ENCODE data around the gene SLU7.

Gene SLU7

DNA sequence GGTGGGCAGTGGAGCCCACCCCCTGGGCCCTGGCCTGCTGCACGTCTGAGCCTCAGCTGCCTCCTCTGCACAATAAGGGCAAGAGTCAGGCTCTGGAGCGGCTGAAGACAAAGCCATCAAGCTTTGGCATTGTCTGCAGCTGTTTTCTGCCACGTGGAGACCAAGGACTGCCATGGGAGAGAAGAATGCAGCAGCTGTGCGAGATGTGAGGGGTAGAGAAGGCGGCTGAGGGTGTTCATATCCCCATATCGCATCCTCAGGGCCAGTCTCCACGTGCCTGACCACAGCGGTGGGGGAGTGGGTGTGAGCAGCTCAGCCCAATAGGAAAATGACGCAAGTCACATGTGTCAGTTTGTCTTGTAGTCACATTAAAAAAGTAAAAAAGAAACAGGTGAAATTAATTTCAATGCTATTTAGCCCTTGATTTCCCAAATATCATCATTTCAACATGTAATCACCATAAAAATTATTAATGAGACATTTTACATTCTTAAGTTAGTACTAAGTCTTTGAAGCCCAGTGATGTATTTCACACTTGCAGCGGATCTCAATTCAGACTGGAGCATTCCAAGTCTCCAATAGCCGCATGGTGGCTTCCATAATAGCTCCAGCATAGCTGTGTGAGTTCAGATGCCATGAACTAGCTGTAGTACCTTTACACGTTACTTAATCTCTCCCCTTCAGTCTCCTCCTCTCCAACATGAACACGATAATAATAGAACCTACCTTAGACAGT is 55.1 kb downstream of the SLU7 start:
- peak; percentile 73 for DNase-seq

GRCh38 chr5:160363211-160363610 is 55.7 kb downstream of the SLU7 start:
- no peak for DNase-seq

DNA sequence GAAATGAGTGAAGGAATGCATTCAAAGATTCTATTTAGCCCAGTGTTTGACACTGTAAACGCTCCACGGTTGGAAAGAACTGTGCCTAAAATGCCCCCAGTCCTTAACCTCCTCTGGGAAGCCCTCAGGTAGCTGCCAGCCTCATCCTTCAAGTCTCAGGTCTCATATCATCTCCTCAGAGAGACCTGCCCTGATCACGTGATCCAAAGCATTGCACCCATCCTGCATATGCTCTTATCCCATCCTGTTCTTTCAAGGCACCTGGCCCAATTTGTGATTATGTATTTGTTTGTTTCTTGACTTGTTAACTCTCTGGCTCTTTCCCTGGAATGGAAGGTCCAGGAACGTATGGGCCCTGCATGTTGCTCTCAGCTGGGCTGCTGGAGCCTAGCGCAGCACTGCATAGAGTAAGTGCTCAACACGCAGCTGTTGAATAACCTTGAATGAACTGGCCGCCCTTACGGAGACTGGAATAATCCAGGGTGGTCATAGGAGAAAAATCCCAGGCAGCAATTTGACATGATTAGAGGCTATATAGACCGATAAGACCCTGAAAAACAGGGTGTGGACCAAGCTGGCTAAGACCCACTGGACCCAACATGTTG is 57.2 kb downstream of the SLU7 start:
- DNase-seq = no peak

DNA sequence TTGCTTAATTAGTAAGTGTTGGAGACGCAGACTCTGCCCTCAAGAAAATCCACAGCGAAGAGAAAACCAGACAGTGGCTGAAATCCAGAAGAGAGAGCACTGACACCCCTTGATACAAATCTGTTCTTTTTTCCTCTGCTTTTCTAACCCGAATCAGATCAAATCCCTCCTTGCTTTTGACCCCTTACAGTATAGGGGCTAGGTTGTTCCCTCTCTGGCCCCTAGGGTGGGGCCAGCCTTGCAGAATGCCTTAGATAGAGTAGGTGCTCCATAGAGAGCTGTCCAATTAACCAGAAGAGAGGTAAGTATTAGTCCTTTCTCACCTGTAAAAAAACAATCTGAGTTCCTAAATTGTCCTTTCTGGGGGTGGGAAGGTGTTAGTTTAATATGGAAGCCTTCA is 58.6 kb downstream of the SLU7 start:
- DNase-seq = no peak

GRCh38 chr5:160359816-160360215 is 59.1 kb downstream of the SLU7 start:
- no peak for DNase-seq

DNA sequence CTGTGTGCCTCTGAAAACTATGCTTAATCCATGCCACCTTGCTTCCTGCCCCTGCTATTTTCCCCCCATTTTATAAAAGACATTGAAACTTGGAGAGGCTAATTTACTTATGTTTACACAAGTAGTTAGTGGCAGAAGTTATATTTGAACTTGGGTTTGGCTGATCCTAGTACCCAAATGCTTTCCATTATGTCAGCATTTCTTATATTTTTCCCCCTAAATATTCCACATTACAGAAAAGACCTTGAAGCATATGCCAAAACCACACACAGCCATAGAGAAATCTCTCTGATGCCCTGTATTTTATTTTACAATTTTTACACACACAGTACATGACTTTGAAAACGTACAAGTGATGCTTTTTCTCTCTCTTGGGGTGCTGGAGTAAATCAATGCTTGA is 59.6 kb downstream of the SLU7 start:
- no peak for DNase-seq

GRCh38 chr5:160357861-160358411 is 60.9 kb downstream of the SLU7 start:
- no peak for DNase-seq

- no peak for DNase-seq
These were observed 61.5 kb downstream of the SLU7 start for GRCh38 chr5:160357394-160357793.

- no peak for DNase-seq
These were observed 62.1 kb downstream of the SLU7 start for GRCh38 chr5:160356550-160357347.

DNA sequence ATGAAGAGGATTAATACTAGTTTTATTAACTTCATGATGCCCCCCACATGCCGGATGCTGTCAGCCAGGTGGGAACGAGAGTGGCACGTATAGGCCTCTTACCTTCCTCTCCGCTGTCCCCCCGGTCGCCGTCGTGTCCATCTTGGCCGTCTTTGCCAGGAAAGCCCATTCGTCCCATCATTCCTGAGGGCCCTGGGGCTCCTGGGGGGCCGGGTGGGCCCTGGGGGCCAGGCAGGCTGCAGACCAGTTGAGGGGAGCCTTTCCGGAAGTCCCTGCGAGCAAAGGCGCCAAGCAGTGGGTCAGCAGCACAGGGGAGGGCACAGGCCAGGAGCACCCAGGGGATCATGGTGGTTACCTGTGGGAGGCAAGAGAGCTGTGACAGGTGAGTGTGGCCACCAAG is 64.2 kb downstream of the SLU7 start:
- DNase-seq = no peak

DNA sequence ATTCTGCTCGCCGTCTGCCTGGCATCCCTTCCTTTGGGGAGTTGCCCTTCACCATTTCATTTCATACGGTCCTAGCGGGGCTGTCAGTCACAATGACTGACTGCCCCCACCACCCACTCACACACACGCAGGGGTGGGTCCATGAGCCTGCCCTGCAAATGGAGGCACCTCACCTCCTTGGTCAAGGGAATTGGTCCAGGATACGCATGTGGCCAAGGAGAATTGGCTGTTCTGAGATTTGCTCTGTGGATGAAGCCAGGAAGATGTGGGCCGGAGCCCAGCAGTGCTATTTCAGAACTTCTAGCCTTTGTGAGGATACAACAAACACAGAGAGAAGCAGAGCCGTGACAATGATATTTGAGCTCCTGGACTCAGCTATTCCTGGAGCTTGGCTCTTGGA is 65.5 kb downstream of the SLU7 start:
- no peak for DNase-seq

GRCh38 chr5:160352308-160352707 is 66.6 kb downstream of the SLU7 start:
- no peak for DNase-seq

All from retina (tissue), 1 donor.